Measurements from ENCODE around the gene PNKP.

Gene PNKP
- total RNA-seq = 63.6 to 100 reads per million in 2 donors

- peak; percentile 78 for DNase-seq
Observed at GRCh38 chr19:49866933-49867782, at the start of gene PNKP. TSS of gene PNKP (minus strand) at chr19:49867576. CDS start at chr19:49867204, 372 bp downstream.

- no peak for DNase-seq
Observed at GRCh38 chr19:49915271-49915670, 47.9 kb upstream of the PNKP start.

DNA sequence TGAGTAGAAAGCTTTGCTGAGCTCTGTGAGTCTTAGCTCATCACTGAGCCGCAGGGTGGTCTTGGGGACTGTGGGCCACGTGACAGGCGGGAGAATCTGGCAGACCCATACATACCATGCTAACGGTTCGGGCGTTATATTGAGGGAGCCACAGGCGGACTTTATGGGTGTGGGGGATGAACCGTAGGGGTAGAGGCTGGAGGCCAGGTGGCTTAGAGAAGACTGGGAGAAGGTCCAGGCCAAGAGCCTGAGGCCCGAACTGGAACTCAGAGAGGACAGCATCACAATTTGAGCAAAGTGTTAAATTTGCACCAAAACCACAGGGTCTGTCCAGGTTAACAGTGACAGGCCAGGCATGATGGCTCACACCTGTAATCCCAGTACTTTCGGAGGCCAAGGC is 46.3 kb upstream of the PNKP start:
- DNase-seq = no peak

DNA sequence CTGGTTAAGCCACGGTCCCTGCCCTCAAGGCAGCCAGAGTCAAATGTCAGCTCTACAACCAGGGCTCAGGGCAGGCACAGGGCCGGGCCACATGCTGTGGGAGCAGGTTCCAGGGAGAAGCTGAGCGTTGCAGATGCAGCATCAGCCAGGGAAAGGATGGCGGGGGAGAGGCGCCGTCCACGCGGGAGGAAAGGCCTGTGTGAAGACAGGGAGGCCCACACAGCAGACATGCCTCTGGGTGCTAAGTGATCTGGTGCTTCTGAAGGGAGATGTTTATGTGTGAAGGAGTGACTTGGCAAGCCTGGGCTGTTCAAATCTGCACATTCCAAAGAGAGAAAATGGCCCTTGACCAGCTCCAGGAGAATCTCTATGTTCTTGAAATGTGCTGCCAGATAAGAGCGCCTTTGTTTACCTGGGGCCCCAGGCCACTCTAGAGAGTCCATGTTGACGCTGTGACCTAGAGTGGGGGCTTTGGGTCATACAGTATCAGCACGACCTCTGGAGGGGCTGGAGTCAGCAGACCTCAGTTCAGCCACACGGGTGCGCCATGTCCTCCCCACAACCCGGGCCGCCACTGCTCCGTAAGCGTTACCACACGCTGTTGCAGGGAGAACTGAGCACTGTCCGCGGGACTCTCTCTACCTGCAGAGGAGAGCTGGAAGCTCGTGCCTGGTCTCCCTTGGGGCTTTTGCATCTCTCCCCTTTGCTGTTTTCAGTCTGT is 45.7 kb upstream of the PNKP start:
- no peak for DNase-seq

GRCh38 chr19:49911381-49912145 is 44.2 kb upstream of the PNKP start:
- DNase-seq = no peak

GRCh38 chr19:49910179-49910578 is 42.8 kb upstream of the PNKP start:
- DNase-seq = no peak

- DNase-seq = no peak
Observed at GRCh38 chr19:49908480-49909420, 41.4 kb upstream of the PNKP start.

GRCh38 chr19:49907745-49908446 is 40.5 kb upstream of the PNKP start:
- no peak for DNase-seq

GRCh38 chr19:49906879-49907564 is 39.6 kb upstream of the PNKP start:
- DNase-seq = no peak

DNA sequence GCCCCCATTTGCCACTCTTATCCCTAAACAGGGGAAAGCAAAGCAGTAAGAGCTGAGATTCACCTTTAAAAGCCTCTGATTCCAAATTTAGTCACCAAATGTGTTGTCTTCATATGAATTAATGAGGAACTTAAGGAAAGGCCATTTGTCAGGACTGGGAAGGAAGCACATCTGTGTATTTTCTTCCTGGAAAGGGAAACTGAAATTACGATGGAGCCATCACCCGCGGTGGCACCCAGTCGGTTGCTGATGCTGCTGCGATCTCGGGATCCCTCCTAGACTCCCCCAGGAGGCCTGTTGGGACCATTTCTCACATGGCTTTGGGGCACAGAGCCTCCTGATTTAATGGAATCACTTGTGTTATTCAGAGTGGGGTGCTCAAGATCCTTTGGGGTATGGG is 36.8 kb upstream of the PNKP start:
- DNase-seq = no peak

- peak; percentile 65 for DNase-seq
Observed at GRCh38 chr19:49896863-49897621, 29.7 kb upstream of the PNKP start, which contains the start of gene IL4I1. TSS of gene IL4I1 (minus strand) at chr19:49896887. CDS start at chr19:49896160, 727 bp downstream.

- no peak for DNase-seq
Observed at GRCh38 chr19:49895566-49896297, 28.4 kb upstream of the PNKP start.

GRCh38 chr19:49894879-49895565 is 27.6 kb upstream of the PNKP start:
- DNase-seq = peak; percentile 27

- DNase-seq = no peak
Observed at GRCh38 chr19:49894011-49894664, 26.8 kb upstream of the PNKP start.

GRCh38 chr19:49892716-49893115 is 25.3 kb upstream of the PNKP start:
- DNase-seq = no peak

GRCh38 chr19:49891393-49891792 is 24.0 kb upstream of the PNKP start:
- no peak for DNase-seq

DNA sequence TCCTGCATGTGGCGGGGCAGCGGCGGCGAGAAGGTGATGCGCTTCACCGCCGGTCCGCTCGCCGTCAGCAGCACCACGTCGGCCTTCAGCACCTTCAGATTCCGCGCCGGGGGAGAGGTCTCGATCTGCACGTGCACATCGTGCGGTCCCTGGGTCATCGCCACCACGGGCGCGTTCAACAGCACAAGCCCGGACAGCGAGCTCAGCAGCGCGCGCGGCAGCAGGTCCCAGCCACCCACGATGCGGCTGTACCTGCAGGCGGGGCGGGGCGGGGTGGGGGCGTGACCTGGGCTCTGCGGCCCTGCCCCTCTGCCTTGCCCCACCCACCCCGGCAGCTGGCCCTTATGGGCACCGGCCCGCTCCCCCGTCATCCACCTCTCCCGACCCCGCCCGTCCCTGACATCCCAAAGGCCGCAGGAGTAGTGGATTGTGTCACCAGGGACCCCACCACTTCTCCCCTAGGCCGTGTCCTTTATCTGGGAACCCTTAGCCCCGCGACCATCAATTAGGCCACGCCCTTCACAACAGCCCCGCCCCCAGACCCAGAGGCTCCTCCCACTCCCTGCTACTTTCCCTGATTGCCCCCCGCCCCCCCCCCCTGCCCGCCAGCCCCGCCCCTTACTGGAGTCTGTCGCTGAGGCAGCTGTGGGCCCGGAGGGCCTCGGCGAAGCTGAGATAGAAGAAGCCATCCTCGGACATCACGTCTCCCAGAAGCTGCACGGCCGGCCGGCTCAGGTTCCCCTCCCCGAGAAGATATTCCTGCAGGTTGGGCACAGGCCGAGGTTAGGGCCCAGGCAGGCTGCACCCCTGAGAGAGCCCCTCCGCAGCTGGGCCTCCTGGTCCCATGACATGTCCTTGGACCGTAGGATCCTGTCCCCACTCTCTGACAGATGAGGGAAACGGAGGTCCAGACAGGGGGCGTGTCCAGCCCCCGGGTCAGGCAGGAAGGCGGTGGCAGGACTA is 23.3 kb upstream of the PNKP start:
- peak; percentile 71 for DNase-seq
